Measurements from ENCODE around the gene CORO2B.

GRCh38 chr15:68542771-68543164 lies 36.0 kb upstream of the CORO2B start:
- TF ChIP-seq, protein P1, sequence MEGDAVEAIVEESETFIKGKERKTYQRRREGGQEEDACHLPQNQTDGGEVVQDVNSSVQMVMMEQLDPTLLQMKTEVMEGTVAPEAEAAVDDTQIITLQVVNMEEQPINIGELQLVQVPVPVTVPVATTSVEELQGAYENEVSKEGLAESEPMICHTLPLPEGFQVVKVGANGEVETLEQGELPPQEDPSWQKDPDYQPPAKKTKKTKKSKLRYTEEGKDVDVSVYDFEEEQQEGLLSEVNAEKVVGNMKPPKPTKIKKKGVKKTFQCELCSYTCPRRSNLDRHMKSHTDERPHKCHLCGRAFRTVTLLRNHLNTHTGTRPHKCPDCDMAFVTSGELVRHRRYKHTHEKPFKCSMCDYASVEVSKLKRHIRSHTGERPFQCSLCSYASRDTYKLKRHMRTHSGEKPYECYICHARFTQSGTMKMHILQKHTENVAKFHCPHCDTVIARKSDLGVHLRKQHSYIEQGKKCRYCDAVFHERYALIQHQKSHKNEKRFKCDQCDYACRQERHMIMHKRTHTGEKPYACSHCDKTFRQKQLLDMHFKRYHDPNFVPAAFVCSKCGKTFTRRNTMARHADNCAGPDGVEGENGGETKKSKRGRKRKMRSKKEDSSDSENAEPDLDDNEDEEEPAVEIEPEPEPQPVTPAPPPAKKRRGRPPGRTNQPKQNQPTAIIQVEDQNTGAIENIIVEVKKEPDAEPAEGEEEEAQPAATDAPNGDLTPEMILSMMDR (IDR thresholded peaks at IDR 0.05; ENCODE audit: insufficient read depth, low read length): no peak
- TF ChIP-seq GABPA (IDR thresholded peaks at IDR 0.05; ENCODE audit: low read depth) (no peak), POLR2AphosphoS5 (IDR thresholded peaks at IDR 0.05; ENCODE audit: low read depth) (no peak)
